Small intestine (tissue), 7 donors: ENCODE data around the gene PTPRG. TPM values are rescaled to one million over a fixed set of nuclear protein-coding genes. Genes with fewer than 3 reads are reported as not detected.
"Not testable (repeated sequence)": the region's sequence is repeated elsewhere in the genome, so short reads cannot be mapped to it uniquely, and the experiment has no call there.

ENCODE experiments used
- DNase-seq, 2 donors: peaks; one replicate each; pipeline versions ENCODE4 v3.0.0 to v3.0.0-alpha.2; 2013
- FAIRE-seq: peaks from 2 replicates; lab custom pipeline; 2012; peaks lifted over from hg19 to GRCh38; lab: Jason Lieb, UNC
- H3K27ac ChIP-seq, 3 donors: one replicate each; pipeline ENCODE4 v1.5.1; 2013; ENCODE audit warnings: low read length in 2 of 3, mild to moderate bottlenecking in 2 of 3, control low read depth in 1 of 3, inconsistent platforms in 1 of 3, low read depth in 1 of 3, moderate library complexity in 1 of 3
- H3K27me3 ChIP-seq, 3 donors: one replicate each; pipeline ENCODE4 v1.6.1; 2013; ENCODE audit warnings: low read length in 3 of 3, inconsistent platforms in 1 of 3; ENCODE audit not compliant: control insufficient read depth in 3 of 3, insufficient read depth in 3 of 3
- H3K36me3 ChIP-seq, 3 donors: one replicate each; pipeline ENCODE4 v1.6.1; 2013; ENCODE audit warnings: low read length in 3 of 3, inconsistent platforms in 1 of 3, low read depth in 1 of 3, mild to moderate bottlenecking in 1 of 3, moderate library complexity in 1 of 3; ENCODE audit not compliant: control insufficient read depth in 3 of 3, insufficient read depth in 2 of 3
- H3K4me1 ChIP-seq, 3 donors: one replicate each; pipeline ENCODE4 v1.6.1; 2013; ENCODE audit warnings: low read length in 2 of 3, inconsistent platforms in 1 of 3, low read depth in 1 of 3, mild to moderate bottlenecking in 1 of 3, moderate library complexity in 1 of 3; ENCODE audit not compliant: control insufficient read depth in 3 of 3, insufficient read depth in 2 of 3
- H3K4me3 ChIP-seq, 3 donors: one replicate each; pipeline ENCODE4 v1.5.1; 2013; ENCODE audit warnings: low read length in 3 of 3, control low read depth in 1 of 3, inconsistent platforms in 1 of 3, low read depth in 1 of 3, mild to moderate bottlenecking in 1 of 3, moderate library complexity in 1 of 3
- H3K9me3 ChIP-seq, 2 donors: one replicate each; pipeline ENCODE4 v1.6.1; 2013; ENCODE audit warnings: low read depth in 1 of 2, low read length in 1 of 2; ENCODE audit not compliant: control insufficient read depth in 2 of 2, insufficient read depth in 1 of 2
- WGBS, 3 donors: extraction: QIAGEN DNeasy Blood & Tissue Kit; methylation state at CpG; one replicate each; pipeline ENCODE4 v1.1.7; 2013; 5-methylcytosine and 5-hydroxymethylcytosine counted together
- polyA plus RNA-seq, 4 donors: library from polyadenylated mRNA; stranded (reverse) in 3 of 4; unstranded in 1 of 4; fragments of 200-250 nt in 3 of 4; fragments of 120-200 nt in 1 of 4; gene quantifications; one replicate each; pipeline versions ENCODE4 v1.2.1 to v1.2.3, GENCODE V29; 2013
- donor health status: healthy with polysubstance abuse.
- donor health status: control.
- donor health status: control.
- donor health status: Bipolar disorder and iron deficiency.
- donor health status: healthy.

The PTPRG gene
- polyA plus RNA-seq, 4 donors, result 0.81 to 18.3 (median 5.6) TPM

- H3K27me3 ChIP-seq, H3K4me3 ChIP-seq, H3K36me3 ChIP-seq, FAIRE-seq, H3K4me1 ChIP-seq, H3K9me3 ChIP-seq, DNase-seq, H3K27ac ChIP-seq: not testable (repeated sequence)
- 89 to 97% (median 90%) methylated on average over 3 of the region's 3 CpGs for WGBS, 3 donors
These were observed 137.1 kb downstream of the PTPRG start for GRCh38 chr3:61698278-61699072.

- Histone ChIP-seq H3K4me1 (peaks cover 0 to 4% (median 0%) of the 10 kb centered on the region in 3 donors), H3K27ac (no peak overlapping the region), H3K27me3 (no peaks in the 10 kb centered on the region), H3K4me3 (no peak overlapping the region), H3K9me3 (no peaks in the 10 kb centered on the region), H3K36me3 (no peaks in the 10 kb centered on the region)
- no peak for DNase-seq
- no peak for FAIRE-seq
These were observed 138.3 kb downstream of the PTPRG start for GRCh38 chr3:61699622-61700021.

- DNase-seq (no peak), FAIRE-seq (no peak)
- peaks cover 0 to 4% (median 0%) of the 10 kb centered on the region in 3 donors for H3K4me1 ChIP-seq
- H3K36me3 ChIP-seq, result no peaks in the 10 kb centered on the region
- no peaks in the 10 kb centered on the region for H3K27me3 ChIP-seq
- H3K4me3 ChIP-seq, result no peak overlapping the region
- 67 to 86% (median 76%) methylated on average over 1 of the region's 1 CpG for WGBS, 3 donors
- H3K9me3 ChIP-seq, result no peaks in the 10 kb centered on the region
- no peak overlapping the region for H3K27ac ChIP-seq
These were observed 139.6 kb downstream of the PTPRG start for GRCh38 chr3:61701011-61701410.

- Histone ChIP-seq H3K27me3 (no peaks in the 10 kb centered on the region), H3K27ac (no peak overlapping the region), H3K9me3 (peaks cover 0 to 4% of the 10 kb centered on the region in 2 donors), H3K4me3 (no peak overlapping the region), H3K36me3 (no peaks in the 10 kb centered on the region), H3K4me1 (peaks cover 0 to 4% (median 0%) of the 10 kb centered on the region in 3 donors)
- FAIRE-seq (no peak), DNase-seq (no peak)
- WGBS, 3 donors, result 73 to 84% (median 77%) methylated on average over 4 of the region's 4 CpGs
These were observed 141.1 kb downstream of the PTPRG start for GRCh38 chr3:61702453-61702852.

- Histone ChIP-seq H3K9me3 (peaks cover 0 to 9% of the 10 kb centered on the region in 2 donors), H3K27me3 (no peaks in the 10 kb centered on the region), H3K4me1 (peaks cover 0 to 7% (median 0%) of the 10 kb centered on the region in 3 donors), H3K36me3 (no peaks in the 10 kb centered on the region), H3K4me3 (no peak overlapping the region), H3K27ac (no peak overlapping the region)
- WGBS, 3 donors, result 63 to 74% (median 68%) methylated on average over 2 of the region's 2 CpGs
- FAIRE-seq (no peak), DNase-seq (no peak)
These were observed 143.4 kb downstream of the PTPRG start for GRCh38 chr3:61704807-61705206.

GRCh38 chr3:61707492-61707891 lies 146.1 kb downstream of the PTPRG start:
- peaks cover 0 to 9% of the 10 kb centered on the region in 2 donors for H3K9me3 ChIP-seq
- DNase-seq, result peak; percentile 28 to 48
- no peak overlapping the region for H3K27ac ChIP-seq
- H3K4me1 ChIP-seq, result peaks cover 0 to 7% (median 0%) of the 10 kb centered on the region in 3 donors
- H3K4me3 ChIP-seq, result no peak overlapping the region
- no peaks in the 10 kb centered on the region for H3K36me3 ChIP-seq
- FAIRE-seq, result no peak
- H3K27me3 ChIP-seq, result no peaks in the 10 kb centered on the region
- 95 to 97% (median 97%) methylated on average over 1 of the region's 1 CpG for WGBS, 3 donors

GRCh38 chr3:61710920-61711319 lies 149.5 kb downstream of the PTPRG start:
- H3K27me3 ChIP-seq, DNase-seq, H3K36me3 ChIP-seq, FAIRE-seq, H3K9me3 ChIP-seq, H3K4me1 ChIP-seq, H3K27ac ChIP-seq, H3K4me3 ChIP-seq: not testable (repeated sequence)
- WGBS, 3 donors, result 86 to 94% (median 86%) methylated on average over 3 of the region's 3 CpGs

GRCh38 chr3:61714225-61714624 lies 152.9 kb downstream of the PTPRG start:
- Histone ChIP-seq H3K4me1 (peaks cover 0 to 3% (median 2%) of the 10 kb centered on the region in 3 donors), H3K27ac (no peak overlapping the region), H3K9me3 (no peaks in the 10 kb centered on the region), H3K27me3 (no peaks in the 10 kb centered on the region), H3K36me3 (no peaks in the 10 kb centered on the region), H3K4me3 (no peak overlapping the region)
- WGBS, 3 donors, result 66 to 85% (median 81%) methylated on average over 4 of the region's 4 CpGs
- no peak for DNase-seq
- no peak for FAIRE-seq
